ENCODE measurements around the gene MCF2. TPM values are rescaled to one million over a fixed set of nuclear protein-coding genes. Genes with fewer than 3 reads are reported as not detected.

The MCF2 gene
- total RNA-seq (under 1 TPM in 1 of 4 donors, not detected in 3; 0.14 TPM), polyA plus RNA-seq (under 1 TPM in 1 of 3 donors, not detected in 2; 0.31 TPM)
- long read RNA-seq, donor 1 = 0 reads
- long read RNA-seq, donor 2 = 0 reads

GRCh38 chrX:139708067-139708466 is at the start of gene MCF2:
MCF2 (minus strand) TSS chrX:139708167; CDS start chrX:139651744, 56,423 bp downstream.
- Histone ChIP-seq H3K27me3 (ENCODE audit: insufficient read depth in 3 of 3, low read length in 2 of 3) (no peaks in the 10 kb centered on the region), H3K27ac (no peak within 1 kb of the TSS), H3K36me3 (ENCODE audit: insufficient read depth in 1 of 2, low read depth in 1 of 2) (no peaks in the 10 kb centered on the region), H3K4me1 (no peaks in the 10 kb centered on the region), H3K4me3 (no peak within 1 kb of the TSS), H3K9me3 (no peaks in the 10 kb centered on the region)
- 64 to 77% (median 74%) methylated on average over 4 of the region's 4 CpGs for WGBS, 3 donors
- DNase-seq = no peak
- intact Hi-C loops (cut with DNase I) = no loop called here
- no peak for TF ChIP-seq CTCF (IDR thresholded peaks at IDR 0.05)
- no peak for ATAC-seq

- intact Hi-C loops (cut with DNase I) = loop anchor here in 1 of 2 donors (10.0 kb wide), 1 partner anchor 1026 kb away; no protein-coding TSS in a partner anchor
- H3K27ac ChIP-seq = no peak overlapping the region
- no peaks in the 10 kb centered on the region for H3K4me1 ChIP-seq
- ATAC-seq = no peak
- H3K36me3 ChIP-seq (ENCODE audit: insufficient read depth in 1 of 2, low read depth in 1 of 2) = no peaks in the 10 kb centered on the region
- H3K27me3 ChIP-seq (ENCODE audit: insufficient read depth in 3 of 3, low read length in 2 of 3) = no peaks in the 10 kb centered on the region
- no peak for DNase-seq
- no peak overlapping the region for H3K4me3 ChIP-seq
- peaks cover 12% of the 10 kb centered on the region for H3K9me3 ChIP-seq
- WGBS, 3 donors = 57 to 79% (median 76%) methylated on average over 3 of the region's 3 CpGs
- TF ChIP-seq CTCF (IDR thresholded peaks at IDR 0.05) = no peak
Measured at GRCh38 chrX:139751053-139751452, 43.1 kb upstream of the MCF2 start.

- TF ChIP-seq CTCF (IDR thresholded peaks at IDR 0.05) = no peak
- intact Hi-C loops (cut with DNase I) = loop anchor here in 1 of 2 donors (10.0 kb wide), 1 partner anchor 1026 kb away; no protein-coding TSS in a partner anchor
- Histone ChIP-seq H3K4me3 (no peak overlapping the region), H3K9me3 (peaks cover 12% of the 10 kb centered on the region), H3K27me3 (ENCODE audit: insufficient read depth in 3 of 3, low read length in 2 of 3) (no peaks in the 10 kb centered on the region), H3K4me1 (no peaks in the 10 kb centered on the region), H3K27ac (no peak overlapping the region), H3K36me3 (ENCODE audit: insufficient read depth in 1 of 2, low read depth in 1 of 2) (no peaks in the 10 kb centered on the region)
- DNase-seq = no peak
- no peak for ATAC-seq
Measured at GRCh38 chrX:139750390-139750789, 42.4 kb upstream of the MCF2 start.

GRCh38 chrX:139739138-139739537 is 31.2 kb upstream of the MCF2 start:
- DNase-seq (no peak), ATAC-seq (peak in 1 of 4 donors; percentile 22)
- Histone ChIP-seq H3K4me1 (no peaks in the 10 kb centered on the region), H3K9me3 (no peaks in the 10 kb centered on the region), H3K27ac (no peak overlapping the region), H3K4me3 (no peak overlapping the region), H3K36me3 (ENCODE audit: insufficient read depth in 1 of 2, low read depth in 1 of 2) (peaks cover 0 to 6% of the 10 kb centered on the region in 2 donors), H3K27me3 (ENCODE audit: insufficient read depth in 3 of 3, low read length in 2 of 3) (no peaks in the 10 kb centered on the region)
- intact Hi-C loops (cut with DNase I) = no loop called here
- no peak for TF ChIP-seq CTCF (IDR thresholded peaks at IDR 0.05)
- 68 to 80% (median 70%) methylated on average over 2 of the region's 2 CpGs for WGBS, 3 donors

GRCh38 chrX:139738581-139738980 is 30.6 kb upstream of the MCF2 start:
- Histone ChIP-seq H3K9me3 (no peaks in the 10 kb centered on the region), H3K27me3 (ENCODE audit: insufficient read depth in 3 of 3, low read length in 2 of 3) (no peaks in the 10 kb centered on the region), H3K4me1 (no peaks in the 10 kb centered on the region), H3K27ac (no peak overlapping the region), H3K4me3 (no peak overlapping the region), H3K36me3 (ENCODE audit: insufficient read depth in 1 of 2, low read depth in 1 of 2) (peaks cover 0 to 6% of the 10 kb centered on the region in 2 donors)
- intact Hi-C loops (cut with DNase I) = no loop called here
- ATAC-seq (no peak), DNase-seq (no peak)
- no peak for TF ChIP-seq CTCF (IDR thresholded peaks at IDR 0.05)

Measured in psoas muscle (tissue), 8 donors.